Measurements from ENCODE around the gene SLC34A3.
A peak's percentile ranks its signal among the peaks of the same experiment; 100 is the strongest.

The SLC34A3 gene

GRCh38 chr9:137198051-137198901 lies 32.4 kb upstream of the SLC34A3 start:
- DNase-seq = no peak

GRCh38 chr9:137198902-137199283 lies 31.8 kb upstream of the SLC34A3 start:
- DNase-seq = no peak

- no peak for DNase-seq
Measured at GRCh38 chr9:137199411-137200121, 31.1 kb upstream of the SLC34A3 start.

GRCh38 chr9:137200311-137201204 lies 30.1 kb upstream of the SLC34A3 start, which contains the start of gene TPRN:
TSS of gene TPRN (minus strand) at chr9:137200741. CDS start at chr9:137200711, 30 bp downstream.
- peak; percentile 94 for DNase-seq

- no peak for DNase-seq
Measured at GRCh38 chr9:137201205-137201868, 29.4 kb upstream of the SLC34A3 start.

GRCh38 chr9:137202966-137203365 lies 27.7 kb upstream of the SLC34A3 start:
- no peak for DNase-seq

- DNase-seq = no peak
Measured at GRCh38 chr9:137204731-137205125, 26.0 kb upstream of the SLC34A3 start.

- peak; percentile 40 for DNase-seq
Measured at GRCh38 chr9:137205126-137206069, 25.3 kb upstream of the SLC34A3 start, which contains the start of the genes NDOR1 and TMEM203. TSS of gene NDOR1 (plus strand) at chr9:137205700. CDS start at chr9:137205778, 78 bp downstream. TSS of gene TMEM203 (minus strand) at chr9:137205648. CDS start at chr9:137205414, 234 bp downstream.

GRCh38 chr9:137206602-137207001 lies 24.1 kb upstream of the SLC34A3 start:
- DNase-seq = no peak

- no peak for DNase-seq
Measured at GRCh38 chr9:137211532-137211931, 19.2 kb upstream of the SLC34A3 start.

GRCh38 chr9:137212520-137212919 lies 18.2 kb upstream of the SLC34A3 start:
- no peak for DNase-seq

GRCh38 chr9:137213160-137214060 lies 17.3 kb upstream of the SLC34A3 start:
- no peak for DNase-seq

- DNase-seq = no peak
Measured at GRCh38 chr9:137214620-137215019, 16.1 kb upstream of the SLC34A3 start.

- no peak for DNase-seq
Measured at GRCh38 chr9:137215196-137215986, 15.3 kb upstream of the SLC34A3 start.

GRCh38 chr9:137216188-137216965 lies 14.3 kb upstream of the SLC34A3 start:
- no peak for DNase-seq

- no peak for DNase-seq
Measured at GRCh38 chr9:137217276-137218211, 13.2 kb upstream of the SLC34A3 start.

GRCh38 chr9:137218212-137218753 lies 12.4 kb upstream of the SLC34A3 start:
- DNase-seq = no peak

Measured in GOT3 (cell line).